NAMALWA (cell line): Measurements from ENCODE around the gene BZW1.
"Not testable (repeated sequence)": the region's sequence is repeated elsewhere in the genome, so short reads cannot be mapped to it uniquely, and the experiment has no call there.

ENCODE experiments used
- DNase-seq: peaks from one replicate; pipeline ENCODE4 v3.0.0-alpha.2; 2015; ENCODE audit warnings: low spot score

BZW1 gene

GRCh38 chr2:200791905-200792304, 19.8 kb upstream of the BZW1 start:
- DNase-seq, result no peak

- no peak for DNase-seq
Observed at GRCh38 chr2:200794143-200794542, 17.6 kb upstream of the BZW1 start.

- no peak for DNase-seq
Observed at GRCh38 chr2:200795028-200795440, 16.7 kb upstream of the BZW1 start.

GRCh38 chr2:200796561-200796960, 15.1 kb upstream of the BZW1 start:
- DNase-seq, result no peak

DNA sequence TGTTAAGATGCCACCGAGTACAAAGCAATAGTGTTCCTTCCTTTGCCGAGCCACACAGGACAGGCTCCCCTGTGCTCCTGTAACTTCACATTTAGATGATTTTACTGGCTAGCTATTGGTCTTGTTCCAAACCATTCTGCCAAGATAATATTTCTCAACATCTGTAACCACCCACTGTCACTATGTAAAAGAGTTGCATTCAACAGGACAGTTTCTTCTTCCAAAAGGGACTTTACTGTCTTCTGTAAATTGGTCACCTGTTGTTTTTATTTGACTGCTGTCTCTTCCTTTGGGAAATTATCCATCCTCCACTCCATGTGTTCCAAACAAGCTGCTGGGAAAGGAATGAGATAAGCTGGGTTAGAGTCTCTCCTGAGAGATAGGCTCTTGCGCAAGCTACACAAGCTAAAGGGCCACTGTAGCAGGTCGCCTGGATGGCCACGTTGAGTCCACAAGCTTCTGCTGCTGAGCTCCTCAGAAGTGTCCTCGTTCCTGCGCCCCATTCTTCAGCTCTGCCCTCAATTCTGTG, 14.4 kb upstream of the BZW1 start:
- DNase-seq, result no peak

GRCh38 chr2:200798514-200798913, 13.2 kb upstream of the BZW1 start:
- DNase-seq, result no peak

DNA sequence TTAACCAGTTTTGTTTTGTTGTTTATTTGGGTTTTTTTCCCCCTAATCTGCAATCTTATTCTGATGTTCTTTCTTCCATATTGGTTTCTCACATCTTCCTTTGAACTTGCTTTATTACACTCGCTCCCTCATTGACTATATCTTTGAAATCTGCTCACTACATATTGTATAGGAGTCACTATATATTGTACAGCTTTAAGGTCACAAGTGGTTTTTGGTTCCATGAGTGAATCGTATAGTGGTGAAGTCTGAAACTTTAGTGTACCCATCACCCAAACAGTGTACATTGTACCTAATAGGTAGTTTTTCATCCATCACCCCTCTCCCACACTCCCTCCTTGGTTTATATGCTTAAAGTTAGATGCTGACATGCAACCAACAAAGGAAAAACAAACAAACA, 11.3 kb upstream of the BZW1 start:
- no peak for DNase-seq

DNA sequence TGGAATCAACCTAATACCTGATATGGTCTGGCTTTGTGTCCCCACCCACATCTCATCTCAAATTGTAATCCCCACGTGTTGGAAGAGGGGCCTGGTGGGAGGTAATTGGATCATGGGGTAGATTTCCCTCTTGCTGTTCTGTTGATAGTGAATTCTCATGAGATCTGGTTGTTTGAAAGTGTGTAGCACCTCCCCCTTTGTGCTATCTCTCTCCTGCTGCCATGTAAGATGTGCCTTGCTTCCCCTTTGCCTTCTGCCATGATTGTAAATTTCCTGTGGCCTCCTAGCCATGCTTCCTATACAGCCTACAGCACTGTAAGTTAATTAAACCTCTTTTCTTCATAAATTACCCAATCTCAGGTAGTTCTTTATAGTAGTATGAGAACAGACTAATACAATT, 10.3 kb upstream of the BZW1 start:
- DNase-seq, result peak; percentile 35

DNA sequence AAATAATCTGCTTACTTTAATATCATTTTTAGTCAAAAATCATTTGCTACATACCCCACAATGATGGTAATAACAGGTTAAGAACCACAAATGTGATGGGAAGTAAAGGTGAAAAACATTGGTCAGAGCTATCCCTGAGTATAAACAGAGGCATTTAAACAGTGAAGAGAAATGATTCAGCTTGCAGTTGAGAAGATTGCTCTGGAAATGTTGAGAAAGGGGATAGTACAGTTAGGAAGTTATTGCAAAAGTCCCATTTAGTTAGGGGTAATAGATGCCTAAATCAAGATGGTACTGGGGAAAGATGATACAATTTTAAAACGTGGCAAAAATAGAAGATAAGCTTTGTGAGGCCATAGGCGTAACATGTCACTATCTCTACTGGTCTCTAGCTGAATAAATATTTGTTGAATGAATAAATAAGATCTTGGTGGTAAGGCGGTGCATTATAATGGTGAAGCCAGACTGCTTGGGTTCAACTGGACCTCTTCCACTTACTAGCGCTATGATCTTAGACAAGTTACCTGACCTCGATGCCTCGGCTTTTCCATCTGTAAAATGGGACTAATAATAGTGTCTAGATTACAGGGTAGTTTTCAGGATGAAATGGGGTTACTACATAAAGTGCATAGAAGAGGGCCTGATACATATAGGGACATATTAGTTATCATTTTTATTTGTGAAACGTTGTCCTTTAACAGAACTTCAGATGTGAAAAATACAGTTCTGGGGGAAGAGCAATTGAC, 2.0 kb upstream of the BZW1 start:
- no peak for DNase-seq

DNA sequence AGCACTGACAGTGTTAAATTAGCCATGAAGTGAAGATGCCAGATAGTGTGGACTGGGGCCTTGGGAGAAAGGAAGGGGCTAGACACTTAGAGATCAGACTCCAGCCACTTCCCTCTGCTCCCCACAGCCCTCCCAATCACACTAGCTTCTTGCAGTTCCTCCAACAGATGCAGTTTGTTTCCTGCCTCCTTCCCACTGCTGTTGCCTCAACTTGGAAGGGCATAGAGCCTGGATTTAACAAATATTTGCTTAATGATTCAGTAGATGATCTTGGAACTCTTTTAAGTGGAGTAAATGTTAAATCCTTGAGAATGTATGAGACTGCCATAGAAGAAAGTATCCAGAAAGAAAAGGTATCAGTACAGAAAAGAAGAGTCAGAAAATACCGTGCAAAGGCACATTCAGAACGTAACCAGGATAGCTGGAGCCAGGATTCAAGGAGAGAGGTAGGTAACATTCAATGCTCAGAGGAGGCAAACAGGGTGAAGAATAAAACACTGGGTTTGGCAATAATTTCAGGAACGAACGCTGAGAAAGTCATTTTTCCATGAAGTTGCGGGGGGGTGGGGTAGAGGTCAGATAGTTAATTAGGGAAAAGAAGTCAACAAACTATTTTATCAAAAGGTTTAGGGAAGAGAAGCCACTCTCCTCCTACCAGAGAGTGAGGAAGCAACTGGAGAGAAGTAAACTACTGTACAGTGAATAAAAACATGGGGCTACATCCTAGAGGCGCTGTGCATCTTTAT, 1.3 kb upstream of the BZW1 start:
- no peak for DNase-seq

DNA sequence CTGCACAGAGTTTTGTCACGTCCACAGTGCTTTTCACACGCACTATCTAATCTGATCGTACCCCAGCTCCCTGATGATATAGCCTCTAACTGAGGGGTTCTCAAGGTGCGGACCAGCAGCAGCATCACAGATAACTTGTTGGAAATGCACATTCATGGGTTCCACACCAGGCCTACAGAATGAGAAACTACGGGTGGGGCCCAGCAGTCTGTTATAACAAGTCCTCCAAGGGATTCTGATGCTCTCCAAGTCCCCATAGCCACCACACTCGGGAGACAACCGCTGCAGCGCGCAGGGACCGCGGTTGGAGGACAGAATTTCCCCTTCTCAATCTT, 745 bp upstream of the BZW1 start:
- no peak for DNase-seq

DNA sequence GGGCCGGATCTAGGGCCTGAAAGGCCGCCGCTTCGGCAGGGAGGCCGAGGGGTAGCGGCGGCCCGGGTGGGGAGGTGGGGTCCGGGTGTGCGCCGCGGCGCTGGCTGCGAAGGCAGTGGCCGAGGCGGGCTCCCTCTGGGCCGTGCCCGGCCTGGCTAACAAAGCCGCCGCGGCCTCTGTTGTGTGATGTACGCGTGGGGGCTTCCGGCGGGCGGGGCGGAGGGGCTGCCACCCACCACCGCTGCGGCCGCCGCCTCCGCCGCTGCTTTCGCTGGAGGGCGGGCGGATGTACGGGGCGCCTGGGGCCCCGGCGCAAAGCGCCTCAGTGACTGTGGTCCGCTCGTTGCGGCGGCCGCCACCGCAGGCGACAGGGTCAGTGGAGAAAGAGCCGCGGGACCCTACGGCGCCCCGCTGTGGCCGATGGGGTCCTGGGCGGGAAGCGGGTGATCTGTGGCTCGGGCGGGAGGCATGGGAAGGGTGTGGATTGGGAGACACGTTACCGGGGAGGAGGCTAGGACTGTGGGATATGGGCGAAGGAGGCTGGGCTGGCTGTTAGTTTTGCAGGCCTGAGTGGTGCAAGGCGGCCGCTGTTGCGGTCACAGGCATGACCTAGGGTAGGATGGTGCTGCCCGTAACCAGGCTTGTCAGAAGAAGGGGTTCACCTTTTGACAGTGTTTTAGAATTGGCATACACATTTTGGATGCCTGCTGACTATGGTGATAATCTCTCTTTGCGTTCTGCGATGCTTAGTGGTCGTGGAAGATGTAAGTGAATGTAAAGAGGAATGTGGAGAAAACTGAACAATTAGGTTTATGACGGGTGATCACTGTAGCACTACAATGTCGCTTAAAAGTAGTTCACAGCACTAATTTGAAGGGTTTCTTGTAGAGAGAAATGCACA, 662 bp downstream of the BZW1 start:
- peak; percentile 70 for DNase-seq

- DNase-seq, result no peak
Observed at GRCh38 chr2:200814276-200814815, 2.6 kb downstream of the BZW1 start.

- no peak for DNase-seq
Observed at GRCh38 chr2:200814917-200815316, 3.2 kb downstream of the BZW1 start.

DNA sequence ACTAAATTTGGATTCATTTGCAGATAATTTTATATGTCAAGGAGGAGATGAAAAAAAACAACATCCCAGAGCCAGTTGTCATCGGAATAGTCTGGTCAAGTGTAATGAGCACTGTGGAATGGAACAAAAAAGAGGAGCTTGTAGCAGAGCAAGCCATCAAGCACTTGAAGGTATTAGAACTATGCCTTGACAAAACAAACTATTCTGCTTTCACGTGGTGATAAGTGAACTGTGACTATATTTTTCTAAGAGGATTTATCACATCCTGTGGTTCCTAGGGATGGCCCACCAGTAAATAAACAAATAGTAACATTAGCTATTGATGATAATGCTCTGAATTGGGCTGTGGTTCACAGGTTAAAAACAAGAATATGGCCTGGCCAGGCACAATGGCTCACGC, 7.0 kb downstream of the BZW1 start:
- DNase-seq, result not testable (repeated sequence)

DNA sequence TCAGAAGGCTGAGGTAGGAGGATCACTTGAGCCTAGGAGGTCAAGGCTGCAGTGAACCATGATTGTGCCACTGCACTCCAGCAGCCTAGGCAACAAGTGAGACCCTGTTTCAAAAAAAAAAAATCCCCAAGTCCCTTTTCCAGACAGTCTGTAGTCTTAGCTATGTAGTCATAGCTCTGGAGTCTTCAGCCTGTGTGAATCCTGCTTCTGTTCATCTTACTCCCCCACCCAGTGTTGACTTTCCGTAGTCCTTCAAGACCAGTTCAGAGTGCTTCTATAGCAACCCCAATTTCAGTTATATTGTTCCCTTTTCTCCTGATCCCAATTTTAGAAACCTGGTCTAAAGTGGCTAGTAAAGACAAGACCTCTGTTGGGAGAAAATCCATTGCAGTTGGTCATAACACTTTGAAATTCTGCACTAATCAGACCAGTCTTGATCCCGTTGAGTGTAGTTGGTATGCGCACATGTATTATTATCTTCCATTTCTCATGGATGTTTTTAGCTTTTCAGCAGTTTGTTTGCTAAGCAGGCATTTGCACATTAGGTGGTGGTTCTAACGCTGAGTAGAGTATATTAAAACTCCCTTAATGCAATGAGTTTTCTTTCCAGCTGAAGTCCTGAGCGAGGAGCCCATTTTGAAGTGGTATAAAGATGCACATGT, 9.0 kb downstream of the BZW1 start:
- DNase-seq, result no peak

- DNase-seq, result no peak
Observed at GRCh38 chr2:200821686-200822245, 10.1 kb downstream of the BZW1 start.

- DNase-seq, result no peak
Observed at GRCh38 chr2:200828104-200828503, 16.4 kb downstream of the BZW1 start.

- no peak for DNase-seq
Observed at GRCh38 chr2:200828572-200829257, 17.0 kb downstream of the BZW1 start.

DNA sequence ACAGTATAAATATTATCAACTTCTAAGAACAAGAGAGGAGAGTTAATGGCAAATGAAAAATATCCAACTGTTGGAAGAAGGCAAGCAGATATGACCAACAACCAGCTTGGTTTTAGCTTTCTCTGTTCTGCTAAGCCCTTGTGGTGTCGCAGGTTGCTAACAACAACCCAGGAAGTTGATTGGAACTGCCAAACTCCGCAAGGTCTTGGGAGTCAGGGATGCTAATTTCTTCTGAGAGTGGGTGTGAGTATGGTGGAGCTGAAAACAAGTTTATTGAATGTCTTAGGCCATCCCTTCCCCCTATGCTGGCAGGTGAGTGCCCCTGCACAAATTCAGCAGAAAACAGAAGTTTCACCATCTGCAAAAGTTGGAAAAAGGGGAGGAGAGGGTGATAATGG, 17.5 kb downstream of the BZW1 start:
- no peak for DNase-seq

GRCh38 chr2:200834701-200835100, 23.0 kb downstream of the BZW1 start:
- no peak for DNase-seq
